ENCODE measurements around the gene KRT14. TPM values are rescaled to one million over a fixed set of nuclear protein-coding genes. Genes with fewer than 3 reads are reported as not detected.
"Not testable (repeated sequence)": the region's sequence is repeated elsewhere in the genome, so short reads cannot be mapped to it uniquely, and the experiment has no call there.

Gene KRT14
- total RNA-seq, 1 donor from 2014 or later, result not detected

DNA sequence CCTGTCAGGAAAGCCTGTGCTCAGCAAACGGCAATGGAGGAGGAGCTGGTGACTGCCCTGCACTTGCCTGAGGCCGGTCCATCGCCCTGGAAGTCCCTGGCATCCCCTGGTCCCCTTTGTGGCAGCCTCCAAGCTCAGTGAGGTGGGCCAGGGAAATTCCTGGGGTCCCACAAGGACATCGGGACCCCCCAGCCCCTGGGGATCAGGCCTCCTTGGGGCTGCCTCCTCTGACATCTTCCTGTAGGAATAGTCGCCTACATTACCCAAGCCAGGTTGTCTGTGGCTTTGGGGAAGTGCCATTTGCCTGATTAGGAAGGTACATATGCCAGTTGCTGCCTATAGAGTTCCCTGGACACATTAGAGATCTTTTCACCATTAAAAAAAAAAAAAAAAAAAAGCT, 7.7 kb downstream of the KRT14 start:
- Histone ChIP-seq H2AFZ (replicated peaks) (no peak overlapping the region), H4K20me1 (ENCODE audit: low read depth) (no peaks in the 10 kb centered on the region), H3K4me3 (no peak overlapping the region), H3K27me3 (no peaks in the 10 kb centered on the region), H3K4me1 (peaks cover 4% of the 10 kb centered on the region), H3K9ac (no peak overlapping the region), H3K9me3 (ENCODE audit: low read depth) (no peaks in the 10 kb centered on the region), H3K4me2 (no peak overlapping the region), H3K79me2 (ENCODE audit: low read depth) (no peaks in the 10 kb centered on the region), H3F3A (ENCODE audit: low read depth) (no peaks in the 10 kb centered on the region), H3K27ac (no peak overlapping the region), H3K36me3 (no peaks in the 10 kb centered on the region)
- no peak for DNase-seq (ENCODE audit: low spot score)
- no peak overlapping the region for H3K27ac Mint-ChIP-seq
- no peaks in the 10 kb centered on the region for H3K4me1 Mint-ChIP-seq
- H3K9me3 Mint-ChIP-seq, result peaks cover 3% of the 10 kb centered on the region
- H3K4me3 Mint-ChIP-seq, result no peak overlapping the region
- no peaks in the 10 kb centered on the region for H3K36me3 Mint-ChIP-seq
- TF ChIP-seq EZH2 (IDR thresholded peaks at IDR 0.05) (no peak), CTCF (IDR thresholded peaks at IDR 0.05) (no peak)
- H3K27me3 Mint-ChIP-seq (ENCODE audit: insufficient read depth, low read depth), result peaks cover 11% of the 10 kb centered on the region

- Histone ChIP-seq H3K9me3 (ENCODE audit: low read depth) (no peaks in the 10 kb centered on the region), H2AFZ (replicated peaks) (no peak overlapping the region), H3K79me2 (ENCODE audit: low read depth) (no peaks in the 10 kb centered on the region), H3K27ac (no peak overlapping the region), H3K27me3 (no peaks in the 10 kb centered on the region), H3K9ac (no peak overlapping the region), H3K4me1 (peaks cover 4% of the 10 kb centered on the region), H3K4me3 (no peak overlapping the region), H3F3A (ENCODE audit: low read depth) (no peaks in the 10 kb centered on the region), H4K20me1 (ENCODE audit: low read depth) (no peaks in the 10 kb centered on the region), H3K4me2 (no peak overlapping the region), H3K36me3 (no peaks in the 10 kb centered on the region)
- Mint-ChIP-seq H3K4me3 (no peak overlapping the region), H3K4me1 (no peaks in the 10 kb centered on the region), H3K27ac (no peak overlapping the region), H3K36me3 (no peaks in the 10 kb centered on the region), H3K9me3 (peaks cover 3% of the 10 kb centered on the region), H3K27me3 (ENCODE audit: insufficient read depth, low read depth) (peaks cover 11% of the 10 kb centered on the region)
- no peak for TF ChIP-seq CTCF (IDR thresholded peaks at IDR 0.05)
- no peak for TF ChIP-seq EZH2phosphoT487 (IDR thresholded peaks at IDR 0.05)
- no peak for TF ChIP-seq EZH2 (IDR thresholded peaks at IDR 0.05)
- DNase-seq (ENCODE audit: low spot score), result no peak
Measured at GRCh38 chr17:41578538-41578937, 8.2 kb downstream of the KRT14 start.

DNA sequence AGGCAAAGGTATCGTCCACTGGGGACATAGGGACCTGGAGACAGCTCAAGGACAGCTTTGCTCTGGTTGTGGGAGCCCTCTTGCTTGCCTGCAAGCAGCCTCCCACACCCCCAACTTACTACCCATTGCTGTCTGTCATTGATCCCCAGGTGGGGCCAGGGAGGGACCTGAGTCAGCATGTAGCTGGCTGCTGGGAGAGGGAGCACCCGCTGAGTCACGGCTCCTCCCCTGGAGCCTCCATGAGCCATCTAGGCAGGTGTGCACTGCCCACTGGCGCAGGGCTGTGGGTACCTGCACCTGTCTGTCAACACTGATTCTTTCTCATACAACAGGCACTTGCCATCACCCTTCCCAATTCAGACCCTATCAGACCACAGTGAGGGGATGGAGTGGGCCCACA, 10.0 kb downstream of the KRT14 start:
- H3K4me1 Mint-ChIP-seq; H3K36me3 Mint-ChIP-seq; H2AFZ ChIP-seq (replicated peaks); DNase-seq (ENCODE audit: low spot score); H3F3A ChIP-seq (ENCODE audit: low read depth); H3K79me2 ChIP-seq (ENCODE audit: low read depth); H3K4me3 Mint-ChIP-seq; H3K27ac ChIP-seq; H3K9ac ChIP-seq; H3K4me1 ChIP-seq; H3K27ac Mint-ChIP-seq; H3K27me3 ChIP-seq; H3K27me3 Mint-ChIP-seq (ENCODE audit: insufficient read depth, low read depth); H3K4me2 ChIP-seq; H3K4me3 ChIP-seq; H4K20me1 ChIP-seq (ENCODE audit: low read depth); H3K9me3 ChIP-seq (ENCODE audit: low read depth); H3K9me3 Mint-ChIP-seq; H3K36me3 ChIP-seq: not testable (repeated sequence)

DNA sequence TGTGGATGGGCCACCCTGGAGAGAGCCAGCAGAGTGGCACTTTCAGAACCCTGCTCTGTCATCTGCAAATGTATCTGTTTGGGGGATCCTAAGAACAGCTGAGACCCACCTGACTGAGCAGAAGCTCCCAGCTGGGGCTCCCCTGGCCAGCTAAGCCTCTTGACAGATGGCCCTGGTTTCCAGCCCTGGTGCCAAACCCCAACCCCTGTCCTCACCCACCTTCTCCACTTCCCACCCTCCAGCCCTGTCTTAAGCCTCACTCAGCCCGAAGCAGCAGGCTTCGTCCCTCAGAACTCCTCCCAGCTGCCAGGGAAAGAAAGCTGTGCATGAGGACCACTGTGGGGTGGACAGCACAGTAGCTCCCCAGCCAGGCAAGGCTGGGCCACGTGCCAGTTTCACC, 11.4 kb downstream of the KRT14 start:
- Histone ChIP-seq H3K36me3 (no peaks in the 10 kb centered on the region), H3K79me2 (ENCODE audit: low read depth) (no peaks in the 10 kb centered on the region), H4K20me1 (ENCODE audit: low read depth) (no peaks in the 10 kb centered on the region), H3K27me3 (no peaks in the 10 kb centered on the region), H3K4me1 (peaks cover 4% of the 10 kb centered on the region), H3K27ac (no peak overlapping the region), H3K9ac (no peak overlapping the region), H3K4me3 (no peak overlapping the region), H3K4me2 (no peak overlapping the region), H3K9me3 (ENCODE audit: low read depth) (no peaks in the 10 kb centered on the region), H3F3A (ENCODE audit: low read depth) (no peaks in the 10 kb centered on the region), H2AFZ (replicated peaks) (no peak overlapping the region)
- Mint-ChIP-seq H3K4me1 (no peaks in the 10 kb centered on the region), H3K27ac (no peak overlapping the region), H3K9me3 (peaks cover 3% of the 10 kb centered on the region), H3K27me3 (ENCODE audit: insufficient read depth, low read depth) (peaks cover 14% of the 10 kb centered on the region), H3K4me3 (no peak overlapping the region), H3K36me3 (no peaks in the 10 kb centered on the region)
- no peak for TF ChIP-seq EZH2 (IDR thresholded peaks at IDR 0.05)
- no peak for TF ChIP-seq CTCF (IDR thresholded peaks at IDR 0.05)
- TF ChIP-seq EZH2phosphoT487 (IDR thresholded peaks at IDR 0.05), result no peak
- DNase-seq (ENCODE audit: low spot score), result no peak

Measured in neural progenitor cell (in vitro differentiated cells).